ENCODE measurements around the gene ARFRP1.
A peak's percentile ranks its signal among the peaks of the same experiment; 100 is the strongest.

The ARFRP1 gene

GRCh38 chr20:63703976-63704748 lies 3.6 kb downstream of the ARFRP1 start:
- no peak for TF ChIP-seq FOXP2 (optimal IDR thresholded peaks at IDR 0.05; ENCODE audit: borderline replicate concordance, extremely low read depth, extremely low read length, insufficient read depth)
- TF ChIP-seq TAF1 (IDR thresholded peaks at IDR 0.05; ENCODE audit: borderline replicate concordance, insufficient read depth, low read length): no peak
- TF ChIP-seq, protein P1, sequence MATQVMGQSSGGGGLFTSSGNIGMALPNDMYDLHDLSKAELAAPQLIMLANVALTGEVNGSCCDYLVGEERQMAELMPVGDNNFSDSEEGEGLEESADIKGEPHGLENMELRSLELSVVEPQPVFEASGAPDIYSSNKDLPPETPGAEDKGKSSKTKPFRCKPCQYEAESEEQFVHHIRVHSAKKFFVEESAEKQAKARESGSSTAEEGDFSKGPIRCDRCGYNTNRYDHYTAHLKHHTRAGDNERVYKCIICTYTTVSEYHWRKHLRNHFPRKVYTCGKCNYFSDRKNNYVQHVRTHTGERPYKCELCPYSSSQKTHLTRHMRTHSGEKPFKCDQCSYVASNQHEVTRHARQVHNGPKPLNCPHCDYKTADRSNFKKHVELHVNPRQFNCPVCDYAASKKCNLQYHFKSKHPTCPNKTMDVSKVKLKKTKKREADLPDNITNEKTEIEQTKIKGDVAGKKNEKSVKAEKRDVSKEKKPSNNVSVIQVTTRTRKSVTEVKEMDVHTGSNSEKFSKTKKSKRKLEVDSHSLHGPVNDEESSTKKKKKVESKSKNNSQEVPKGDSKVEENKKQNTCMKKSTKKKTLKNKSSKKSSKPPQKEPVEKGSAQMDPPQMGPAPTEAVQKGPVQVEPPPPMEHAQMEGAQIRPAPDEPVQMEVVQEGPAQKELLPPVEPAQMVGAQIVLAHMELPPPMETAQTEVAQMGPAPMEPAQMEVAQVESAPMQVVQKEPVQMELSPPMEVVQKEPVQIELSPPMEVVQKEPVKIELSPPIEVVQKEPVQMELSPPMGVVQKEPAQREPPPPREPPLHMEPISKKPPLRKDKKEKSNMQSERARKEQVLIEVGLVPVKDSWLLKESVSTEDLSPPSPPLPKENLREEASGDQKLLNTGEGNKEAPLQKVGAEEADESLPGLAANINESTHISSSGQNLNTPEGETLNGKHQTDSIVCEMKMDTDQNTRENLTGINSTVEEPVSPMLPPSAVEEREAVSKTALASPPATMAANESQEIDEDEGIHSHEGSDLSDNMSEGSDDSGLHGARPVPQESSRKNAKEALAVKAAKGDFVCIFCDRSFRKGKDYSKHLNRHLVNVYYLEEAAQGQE (IDR thresholded peaks at IDR 0.05; ENCODE audit: insufficient read depth in 1 of 2, low read depth in 2 of 2, low read length in 2 of 2): no peak
- TF ChIP-seq SIN3A (IDR thresholded peaks at IDR 0.05; ENCODE audit: borderline replicate concordance, insufficient read depth, low read length): no peak
- no peak for TF ChIP-seq POLR2AphosphoS5 (IDR thresholded peaks at IDR 0.05; ENCODE audit: low read depth, low read length)

- TF ChIP-seq POLR2AphosphoS5 (IDR thresholded peaks at IDR 0.05; ENCODE audit: low read depth, low read length) (no peak), SIN3A (IDR thresholded peaks at IDR 0.05; ENCODE audit: borderline replicate concordance, insufficient read depth, low read length) (no peak)
These were observed 4.3 kb downstream of the ARFRP1 start for GRCh38 chr20:63703471-63703975.

- TF ChIP-seq SIN3A (IDR thresholded peaks at IDR 0.05; ENCODE audit: borderline replicate concordance, insufficient read depth, low read length): no peak
- TF ChIP-seq, protein P1 (IDR thresholded peaks at IDR 0.05; ENCODE audit: insufficient read depth in 1 of 2, low read depth in 2 of 2, low read length in 2 of 2): no peak
- no peak for TF ChIP-seq TAF1 (IDR thresholded peaks at IDR 0.05; ENCODE audit: borderline replicate concordance, insufficient read depth, low read length)
- no peak for TF ChIP-seq FOXP2 (optimal IDR thresholded peaks at IDR 0.05; ENCODE audit: borderline replicate concordance, extremely low read depth, extremely low read length, insufficient read depth)
These were observed 4.9 kb downstream of the ARFRP1 start for GRCh38 chr20:63702751-63703470.

- TF ChIP-seq POLR2AphosphoS5 (IDR thresholded peaks at IDR 0.05; ENCODE audit: low read depth, low read length) (no peak; the same call in 1 of the 2 replicates), FOXP2 (optimal IDR thresholded peaks at IDR 0.05; ENCODE audit: borderline replicate concordance, extremely low read depth, extremely low read length, insufficient read depth) (no peak), TAF1 (IDR thresholded peaks at IDR 0.05; ENCODE audit: borderline replicate concordance, insufficient read depth, low read length) (no peak)
These were observed 5.6 kb downstream of the ARFRP1 start for GRCh38 chr20:63702036-63702665.

GRCh38 chr20:63701329-63702035 lies 6.3 kb downstream of the ARFRP1 start:
- TF ChIP-seq TAF1 (IDR thresholded peaks at IDR 0.05; ENCODE audit: borderline replicate concordance, insufficient read depth, low read length) (no peak), FOXP2 (optimal IDR thresholded peaks at IDR 0.05; ENCODE audit: borderline replicate concordance, extremely low read depth, extremely low read length, insufficient read depth) (no peak), SIN3A (IDR thresholded peaks at IDR 0.05; ENCODE audit: borderline replicate concordance, insufficient read depth, low read length) (no peak), POLR2AphosphoS5 (IDR thresholded peaks at IDR 0.05; ENCODE audit: low read depth, low read length) (peak; percentile 55; the same call in 1 of the 2 replicates)
- TF ChIP-seq, protein P1 (IDR thresholded peaks at IDR 0.05; ENCODE audit: insufficient read depth in 1 of 2, low read depth in 2 of 2, low read length in 2 of 2): no peak
